ENCODE results near the gene RASGEF1C. TPM values are rescaled to one million over a fixed set of nuclear protein-coding genes. Genes with fewer than 3 reads are reported as not detected.

Gene RASGEF1C
- total RNA-seq, 3 donors from 2014 or later: 0.73 TPM; not detected in 2

GRCh38 chr5:180215783-180216630 is 7.0 kb upstream of the RASGEF1C start:
- no peak for DNase-seq (ENCODE audit: low spot score in 2 of 2)
- intact Hi-C loops (cut with DNase I; ENCODE audit: low total_unique reads): no loop called here
- H3K9me3 ChIP-seq: peaks cover 60% of the 10 kb centered on the region in 2 donors
- no peaks in the 10 kb centered on the region for H3K36me3 ChIP-seq
- H3K27me3 ChIP-seq: peaks cover 0 to 13% of the 10 kb centered on the region in 2 donors
- TF ChIP-seq POLR2AphosphoS5 (IDR thresholded peaks at IDR 0.05) (no peak), POLR2A (IDR thresholded peaks at IDR 0.05) (no peak), CTCF (IDR thresholded peaks at IDR 0.05) (no peak)
- no peak overlapping the region for H3K4me3 ChIP-seq
- no peaks in the 10 kb centered on the region for H3K4me1 ChIP-seq
- H3K27ac ChIP-seq: no peak overlapping the region

GRCh38 chr5:180214870-180215770 is 6.1 kb upstream of the RASGEF1C start:
- no peak for DNase-seq (ENCODE audit: low spot score in 2 of 2)
- no peak overlapping the region for H3K4me3 ChIP-seq
- no peaks in the 10 kb centered on the region for H3K36me3 ChIP-seq
- H3K9me3 ChIP-seq: peaks cover 51% of the 10 kb centered on the region in 2 donors
- H3K27me3 ChIP-seq: peaks cover 0 to 17% of the 10 kb centered on the region in 2 donors
- TF ChIP-seq CTCF (IDR thresholded peaks at IDR 0.05): no peak
- no peak for TF ChIP-seq POLR2A (IDR thresholded peaks at IDR 0.05)
- TF ChIP-seq POLR2AphosphoS5 (IDR thresholded peaks at IDR 0.05): no peak
- H3K4me1 ChIP-seq: no peaks in the 10 kb centered on the region
- H3K27ac ChIP-seq: no peak overlapping the region
- intact Hi-C loops (cut with DNase I; ENCODE audit: low total_unique reads): no loop called here

- TF ChIP-seq POLR2A (IDR thresholded peaks at IDR 0.05) (no peak), CTCF (IDR thresholded peaks at IDR 0.05) (no peak), POLR2AphosphoS5 (IDR thresholded peaks at IDR 0.05) (no peak)
- peaks cover 0 to 17% of the 10 kb centered on the region in 2 donors for H3K27me3 ChIP-seq
- no peak overlapping the region for H3K27ac ChIP-seq
- peaks cover 37 to 38% of the 10 kb centered on the region in 2 donors for H3K9me3 ChIP-seq
- no peaks in the 10 kb centered on the region for H3K36me3 ChIP-seq
- intact Hi-C loops (cut with DNase I; ENCODE audit: low total_unique reads): no loop called here
- no peaks in the 10 kb centered on the region for H3K4me1 ChIP-seq
- H3K4me3 ChIP-seq: no peak overlapping the region
- no peak for DNase-seq (ENCODE audit: low spot score in 2 of 2)
These were observed 4.7 kb upstream of the RASGEF1C start for GRCh38 chr5:180213657-180214207.

- Histone ChIP-seq H3K36me3 (no peaks in the 10 kb centered on the region), H3K27me3 (peaks cover 0 to 20% of the 10 kb centered on the region in 2 donors), H3K27ac (no peak overlapping the region)
These were observed 4.2 kb upstream of the RASGEF1C start for GRCh38 chr5:180213256-180213600.

More at GRCh38 chr5:180213256-180213600, 4.2 kb upstream of the RASGEF1C start:
- intact Hi-C loops (cut with DNase I; ENCODE audit: low total_unique reads): no loop called here
- no peak for DNase-seq (ENCODE audit: low spot score in 2 of 2)
- no peaks in the 10 kb centered on the region for H3K4me1 ChIP-seq
- no peak for TF ChIP-seq POLR2AphosphoS5 (IDR thresholded peaks at IDR 0.05)
- TF ChIP-seq POLR2A (IDR thresholded peaks at IDR 0.05): no peak
- TF ChIP-seq CTCF (IDR thresholded peaks at IDR 0.05): no peak
- no peak overlapping the region for H3K4me3 ChIP-seq
- peaks cover 33 to 38% of the 10 kb centered on the region in 2 donors for H3K9me3 ChIP-seq
